D341Med (cell line): ENCODE measurements around the gene IL1RN.

Experiments used
- DNase-seq: peaks from one replicate; pipeline ENCODE4 v3.0.0; 2012; ENCODE audit warnings: low spot score

IL1RN gene

DNA sequence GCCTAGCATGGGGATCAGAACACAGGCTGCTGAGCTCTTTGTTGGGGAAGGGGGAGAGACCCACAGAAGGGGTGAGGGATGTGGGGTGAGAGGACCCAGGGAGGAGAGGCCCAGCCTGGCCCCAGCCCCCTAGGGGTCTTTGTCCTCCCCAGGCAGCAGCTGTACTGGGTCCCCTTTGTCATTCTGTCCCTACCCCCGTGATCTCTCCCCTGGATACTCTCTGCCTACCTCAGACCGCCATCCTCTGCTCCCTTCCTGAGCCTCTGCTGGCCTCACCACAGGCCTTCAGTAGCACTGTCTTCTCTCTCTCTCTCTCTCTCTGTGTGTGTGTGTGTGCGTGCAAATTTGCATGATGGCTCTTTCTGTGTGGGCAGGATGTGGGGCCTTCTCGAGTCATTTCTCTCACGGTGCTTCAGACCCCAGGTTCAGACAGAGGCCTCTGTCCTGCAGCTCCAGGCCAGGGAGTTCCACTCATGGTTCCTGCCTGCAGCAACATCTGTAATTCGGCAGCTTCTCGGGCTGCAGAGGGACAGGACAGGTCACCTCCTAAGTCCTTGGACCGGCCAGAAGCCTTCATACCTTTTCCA is 47.7 kb downstream of the IL1RN start:
- DNase-seq, result no peak

DNA sequence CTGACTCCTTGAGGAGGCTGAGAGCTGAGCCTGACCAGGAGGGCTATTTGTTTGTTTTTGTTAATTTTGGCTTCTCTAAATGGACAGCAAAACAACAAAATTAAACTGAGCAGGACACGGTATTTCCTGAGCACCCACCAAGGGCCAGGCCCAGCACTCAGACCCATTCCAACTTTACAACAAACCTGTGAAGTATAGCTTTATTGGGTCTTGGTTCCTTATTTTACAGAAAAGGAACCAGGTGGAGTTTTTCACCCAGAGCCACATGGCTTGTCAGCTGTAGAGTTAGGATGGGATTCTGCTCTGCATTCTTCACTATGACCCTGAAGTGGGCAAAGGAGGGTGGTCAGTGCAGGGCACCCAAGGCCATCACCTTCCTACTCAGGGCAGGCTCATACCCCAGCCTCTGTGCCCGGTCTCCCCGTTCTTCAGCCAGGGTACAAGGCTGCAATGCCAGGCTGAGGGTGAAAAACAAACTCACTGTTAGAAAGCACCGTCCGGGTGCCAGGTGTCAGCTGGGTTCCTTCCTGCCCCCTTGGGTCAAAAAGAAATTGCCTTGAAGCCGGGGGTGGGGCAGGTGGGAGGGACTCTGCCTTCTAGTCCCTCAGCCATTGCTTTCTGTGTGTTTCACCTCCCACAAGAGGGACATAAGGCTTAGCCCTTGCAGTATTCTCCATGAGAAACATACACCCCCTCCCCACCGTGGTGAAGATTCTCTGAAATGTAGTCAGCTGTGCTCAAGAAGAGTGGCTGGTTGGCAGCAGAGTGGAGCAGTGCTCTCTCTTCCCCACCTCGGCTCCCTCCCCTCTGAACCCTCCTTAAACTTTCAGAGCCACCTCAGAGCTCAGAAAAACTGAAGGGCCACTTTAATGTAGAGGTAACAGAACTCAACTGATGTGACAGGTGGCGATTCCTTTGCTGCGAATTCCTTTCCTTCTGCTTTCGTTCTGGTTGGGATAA is 48.6 kb downstream of the IL1RN start:
- no peak for DNase-seq

DNA sequence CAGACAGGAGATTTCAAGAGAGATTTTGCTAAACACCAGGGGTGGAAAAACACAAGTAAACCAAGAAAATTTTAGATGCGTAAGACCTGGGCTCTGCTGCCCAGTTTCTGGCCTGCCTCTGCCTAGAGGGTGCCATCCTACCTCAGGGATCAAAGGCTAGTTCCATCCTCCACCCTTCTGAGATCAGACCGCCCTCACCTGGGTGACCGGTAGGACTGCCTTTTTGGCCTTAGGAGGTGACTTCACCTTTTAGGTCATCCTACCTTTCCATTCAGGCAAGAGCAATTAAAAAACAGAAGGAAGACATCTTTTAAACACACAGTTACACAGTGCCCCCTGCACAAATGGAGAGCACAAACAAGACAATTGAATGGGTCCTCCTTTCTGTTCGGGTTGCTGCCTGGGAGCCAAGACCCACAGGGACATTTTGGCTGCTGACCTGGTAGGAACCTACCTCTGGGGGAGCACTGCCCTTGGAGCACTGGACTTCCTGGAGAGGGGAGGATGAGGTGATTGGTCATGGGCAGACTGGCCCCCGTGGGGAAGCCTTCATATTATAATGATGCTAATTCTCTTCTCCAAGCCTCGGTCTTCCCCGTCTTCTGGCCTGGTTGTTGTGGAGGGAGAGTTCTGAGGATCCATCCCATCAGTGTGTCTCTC is 49.4 kb downstream of the IL1RN start:
- DNase-seq, result no peak

DNA sequence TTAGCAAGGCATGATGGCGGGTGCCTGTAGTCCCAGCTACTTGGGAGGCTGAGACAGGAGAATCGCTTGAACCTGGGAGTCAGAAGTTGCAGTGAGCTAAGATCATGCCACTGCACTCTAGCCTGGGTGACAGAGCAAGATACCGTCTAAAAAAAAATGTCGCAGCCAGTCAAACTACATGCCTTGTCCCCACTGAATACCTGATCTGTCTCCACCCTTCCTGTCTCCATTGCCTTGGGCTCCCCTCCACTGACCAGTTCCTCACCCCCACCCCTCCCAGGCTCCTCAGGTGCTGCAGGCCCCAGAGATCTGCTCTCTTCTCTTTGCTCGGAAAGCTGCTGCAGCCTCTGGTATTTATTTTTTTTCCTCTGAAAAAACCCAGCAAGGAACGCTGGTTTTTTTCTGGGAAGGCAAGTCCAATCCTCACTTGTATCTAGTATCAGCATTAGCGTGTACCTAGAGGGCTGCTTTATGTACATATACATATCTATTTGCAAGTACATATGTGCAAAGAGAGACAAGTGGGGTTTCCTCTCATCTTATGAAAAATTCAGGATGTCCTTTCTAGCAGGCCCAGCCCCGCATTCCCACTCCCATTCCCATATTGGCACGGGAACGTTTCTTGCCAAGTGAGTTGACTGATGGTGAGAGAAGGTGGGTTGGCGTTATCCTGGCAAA is 50.8 kb downstream of the IL1RN start:
- DNase-seq, result no peak

DNA sequence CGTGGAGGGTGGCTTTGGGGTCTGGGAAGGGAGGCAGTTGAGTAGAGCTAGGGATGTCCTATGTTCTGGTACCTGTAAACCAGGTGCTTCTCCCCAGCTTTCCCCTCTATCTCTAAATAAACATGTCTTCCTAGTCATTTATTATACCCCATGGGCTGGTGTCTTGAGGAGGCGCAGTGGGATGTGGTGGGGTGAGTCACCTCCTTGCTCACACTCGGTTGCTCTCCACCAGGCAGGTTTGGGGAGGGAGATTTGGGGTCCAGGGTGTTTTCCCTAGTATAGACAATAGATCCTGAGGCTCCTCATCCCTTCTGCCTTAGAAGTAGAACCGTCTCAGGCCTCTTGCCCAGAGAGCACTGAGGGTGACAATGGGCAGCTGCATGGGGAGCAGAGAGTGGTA is 51.5 kb downstream of the IL1RN start:
- no peak for DNase-seq

DNA sequence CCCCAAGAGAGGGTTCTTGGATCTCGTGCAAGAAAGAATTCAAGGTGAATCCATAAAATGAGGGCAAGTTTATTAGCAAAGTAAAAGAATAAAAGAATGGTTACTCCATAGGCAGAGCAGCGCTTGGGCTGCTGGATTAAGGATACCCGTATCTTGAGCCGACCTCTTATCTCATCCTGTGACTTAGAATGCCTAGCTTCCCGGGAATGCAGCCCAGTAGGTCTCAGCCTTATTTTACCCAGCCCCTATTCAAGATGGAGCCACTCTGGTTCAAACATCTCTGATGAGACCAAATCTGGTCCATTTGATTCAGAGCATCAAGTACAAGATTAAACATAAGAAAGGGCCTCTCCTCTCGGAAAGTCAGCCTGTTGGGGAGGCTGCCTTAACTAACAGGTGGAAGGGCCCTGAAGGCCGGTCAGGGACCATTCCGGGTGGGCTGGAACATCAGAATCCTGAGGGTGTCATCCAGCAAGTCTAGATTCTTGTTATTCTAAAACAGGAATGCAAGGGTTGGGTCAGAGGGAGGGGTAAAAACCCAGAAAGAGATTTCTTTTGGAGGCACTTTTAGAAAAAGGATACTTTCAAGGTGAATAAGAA is 52.1 kb downstream of the IL1RN start:
- DNase-seq, result no peak

DNA sequence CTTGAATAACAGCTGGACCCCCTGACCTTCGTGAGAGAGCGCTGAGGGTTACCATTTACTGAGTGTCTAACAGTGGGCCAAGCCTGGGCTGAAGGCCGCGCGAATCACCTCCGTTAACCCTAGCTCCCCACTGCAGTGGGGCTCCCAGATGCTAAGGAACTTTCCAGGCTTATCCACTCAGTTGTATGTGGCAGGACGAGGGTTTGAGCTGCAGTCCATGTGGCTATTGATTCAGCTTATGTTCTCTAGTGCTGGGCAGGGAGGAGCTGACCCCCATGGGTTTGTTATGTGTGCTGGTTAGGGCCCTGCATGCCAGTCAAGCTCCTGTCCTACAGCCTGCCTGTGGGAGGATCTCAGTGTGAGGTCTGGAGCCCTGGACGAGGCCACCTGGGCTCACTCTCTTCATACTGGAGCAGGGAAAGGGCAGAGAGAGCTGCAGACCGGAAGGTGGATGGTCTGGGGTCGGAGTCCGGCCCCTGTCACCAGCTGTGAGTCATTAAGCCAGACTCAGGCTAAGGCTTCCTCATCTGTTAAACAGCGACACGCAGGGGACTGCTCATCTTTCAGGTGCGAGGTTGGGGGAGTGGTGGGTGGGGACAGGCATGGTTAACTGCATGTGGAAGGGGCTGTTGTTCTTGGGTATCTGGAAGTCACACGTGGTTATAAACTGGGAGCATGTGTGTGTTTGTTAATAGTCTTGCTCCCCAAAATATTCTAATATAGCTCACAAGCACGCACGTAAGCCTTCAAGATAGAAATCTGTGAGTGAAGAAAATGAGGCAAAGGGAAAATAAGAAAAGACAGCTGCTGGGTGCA is 52.9 kb downstream of the IL1RN start:
- no peak for DNase-seq

DNA sequence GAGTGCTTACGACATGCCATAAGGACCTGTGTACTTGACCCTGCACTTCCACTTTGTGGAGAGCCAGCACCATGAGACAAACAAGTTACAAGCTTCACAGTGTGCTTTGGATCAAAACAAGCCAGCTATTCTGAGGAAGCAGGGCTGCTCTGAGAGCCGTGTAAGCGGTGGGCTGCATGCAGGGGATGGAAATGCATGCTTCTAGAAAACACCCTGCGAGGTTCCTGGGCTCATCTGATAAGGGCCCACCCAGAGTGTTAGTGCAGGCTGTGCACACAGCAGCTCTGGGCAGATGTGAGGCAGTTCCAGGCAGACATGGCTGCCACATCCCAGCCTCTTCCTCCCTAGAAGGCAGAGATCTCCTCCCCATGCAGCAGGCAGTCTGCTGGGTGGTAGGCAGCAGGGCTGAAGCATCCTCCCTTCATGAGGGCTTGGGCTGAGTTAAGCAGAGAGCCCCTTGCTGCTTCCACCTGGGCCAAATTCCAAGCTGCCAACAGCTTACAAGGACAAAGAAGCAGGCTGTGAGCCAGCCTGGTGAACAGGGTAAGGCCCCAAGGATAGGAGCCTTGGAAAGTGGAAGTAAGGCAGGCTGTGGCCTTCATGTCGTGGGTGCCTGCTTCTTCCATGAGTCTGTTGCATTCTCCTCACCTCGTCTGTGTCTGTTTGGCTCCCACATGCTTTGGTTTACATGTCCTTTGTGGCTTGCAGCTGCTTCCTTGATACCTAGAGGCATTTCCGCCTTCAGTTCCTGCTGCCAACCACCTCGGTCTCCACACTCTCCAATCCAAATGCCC is 54.1 kb downstream of the IL1RN start:
- no peak for DNase-seq

DNA sequence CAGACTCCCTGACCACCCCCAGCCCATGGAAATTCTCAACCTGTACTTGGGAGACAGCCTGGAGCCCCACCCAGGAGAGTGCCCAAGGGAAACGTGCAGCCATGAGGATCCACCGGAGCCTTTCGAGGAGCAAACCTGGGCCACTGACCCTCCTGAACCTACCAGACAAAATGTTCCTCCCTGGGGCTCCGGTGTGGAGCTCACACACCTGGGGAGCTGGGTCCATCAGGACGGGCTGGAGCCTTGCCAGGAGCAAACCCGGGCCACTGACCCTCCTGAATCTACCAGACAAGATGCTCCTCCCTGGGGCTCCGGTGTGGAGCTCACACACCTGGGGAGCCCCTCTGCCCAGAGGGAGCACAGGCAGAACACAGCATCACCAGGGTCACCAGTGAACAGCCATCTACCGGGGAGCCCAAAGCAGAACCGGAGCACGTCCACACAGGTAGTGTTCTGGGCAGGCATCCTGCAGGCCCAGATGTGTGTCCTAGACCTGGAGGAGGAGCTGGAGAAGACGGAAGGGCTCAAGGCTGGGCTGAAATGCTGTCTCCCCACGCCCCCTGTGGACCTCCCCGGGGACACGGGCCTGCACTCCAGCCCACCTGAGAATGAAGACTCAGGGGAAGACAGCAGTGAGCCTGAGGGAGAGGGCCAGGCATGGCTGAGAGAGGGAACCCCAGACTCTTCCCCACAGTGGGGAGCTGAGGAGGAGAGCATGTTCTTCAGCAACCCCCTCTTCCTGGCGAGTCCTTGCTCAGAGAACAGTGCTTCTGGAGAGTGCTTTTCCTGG is 55.3 kb downstream of the IL1RN start:
- DNase-seq, result no peak

DNA sequence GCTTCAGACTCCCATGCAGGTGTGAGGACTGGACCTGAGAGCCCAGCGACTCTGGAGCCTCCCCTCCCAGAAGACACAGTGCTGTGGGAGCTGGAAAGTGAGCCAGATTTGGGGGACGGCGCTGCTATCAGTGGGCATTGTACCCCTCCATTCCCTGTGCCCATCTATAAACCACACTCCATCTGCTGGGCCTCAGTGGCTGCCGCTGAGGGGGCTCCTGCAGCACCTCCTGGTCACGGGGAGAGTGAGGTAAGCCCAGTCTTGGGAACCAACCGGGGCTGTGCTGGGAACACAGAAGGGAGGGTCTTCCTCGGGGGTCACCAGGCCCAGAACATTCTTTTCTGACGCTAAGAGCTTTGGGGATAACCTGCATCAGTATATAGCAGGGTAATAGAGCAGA is 55.9 kb downstream of the IL1RN start:
- DNase-seq, result no peak
